Stimulated activated CD8-positive, alpha-beta memory T cell treated with anti-CD3 and anti-CD28 coated beads, Interleukin-2, amount 100 ng/mL, for 1 hour (primary cell): ENCODE measurements around the gene CRLF3.
"Not testable (repeated sequence)": the region's sequence is repeated elsewhere in the genome, so short reads cannot be mapped to it uniquely, and the experiment has no call there.

Source experiments
- DNase-seq, 2 donors: peaks; one replicate each; pipeline ENCODE4 v3.0.0-alpha.2; 2020; ENCODE audit warnings: low read depth in 2 of 2

The CRLF3 gene

DNA sequence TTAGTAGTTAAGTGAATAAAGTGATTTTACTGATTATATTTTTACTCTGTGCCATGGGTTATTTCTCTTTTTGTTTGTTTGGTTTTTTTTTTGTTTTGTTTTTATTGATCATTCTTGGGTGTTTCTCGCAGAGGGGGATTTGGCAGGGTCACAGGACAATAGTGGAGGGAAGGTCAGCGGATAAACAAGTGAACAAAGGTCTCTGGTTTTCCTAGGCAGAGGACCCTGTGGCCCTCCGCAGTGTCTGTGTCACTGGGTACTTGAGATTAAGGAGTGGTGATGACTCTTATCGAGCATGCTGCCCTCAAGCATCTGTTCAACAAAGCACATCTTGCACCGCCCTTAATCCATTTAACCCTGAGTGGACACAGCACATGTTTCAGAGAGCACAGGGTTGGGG lies 88.8 kb downstream of the CRLF3 start:
- DNase-seq, result not testable (repeated sequence)

DNA sequence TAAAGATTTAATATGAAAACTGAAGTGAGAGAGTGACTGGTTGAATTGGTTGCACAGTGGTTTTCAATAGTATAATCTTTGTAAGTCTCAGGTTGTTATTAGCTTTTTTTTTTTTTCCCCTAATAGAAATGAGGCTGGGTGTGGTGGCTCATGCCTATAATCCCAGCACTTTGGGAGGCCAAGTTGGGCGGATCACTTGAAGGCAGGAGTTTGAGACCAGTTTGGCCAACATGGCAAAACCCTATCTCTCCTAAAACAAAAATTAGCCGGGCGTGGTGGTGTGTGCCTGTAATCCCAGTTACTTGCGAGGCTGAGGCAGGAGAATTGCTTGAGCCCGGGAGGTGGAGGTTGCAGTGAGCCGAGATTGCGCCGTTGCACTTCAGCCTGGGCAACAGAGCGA lies 89.3 kb downstream of the CRLF3 start:
- DNase-seq, result not testable (repeated sequence)

DNA sequence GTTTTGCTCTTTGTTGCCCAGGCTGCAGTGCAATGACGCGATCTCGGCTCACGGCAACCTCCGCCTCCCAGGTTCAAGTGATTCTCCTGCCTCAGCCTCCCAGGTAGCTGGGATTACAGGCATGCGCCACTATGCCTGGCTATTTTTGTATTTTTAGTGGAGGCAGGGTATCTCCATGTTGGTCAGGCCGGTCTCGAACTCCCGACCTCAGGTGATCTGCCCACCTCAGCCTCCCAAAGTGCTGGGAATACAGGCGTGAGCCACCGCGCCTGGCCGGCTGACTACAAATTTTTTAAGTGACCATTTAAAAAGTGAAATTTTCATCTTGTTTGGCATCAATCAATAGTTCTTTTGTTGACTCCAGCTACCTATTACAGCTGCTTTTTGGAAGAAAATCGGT lies 90.3 kb downstream of the CRLF3 start:
- DNase-seq, result not testable (repeated sequence)
